Lung (tissue), 12 donors: ENCODE results near the gene HS1BP3. TPM values are rescaled to one million over a fixed set of nuclear protein-coding genes. Genes with fewer than 3 reads are reported as not detected.

Source experiments
- ATAC-seq: fragments of 200-7000 bp; cut with Tn5 transposase; one replicate; pipeline ENCODE4 v1.9.1; 2020; ENCODE audit warnings: moderate number of reproducible peaks; ENCODE audit not compliant: insufficient read depth, low FRiP score
- DNase-seq, 3 donors: peaks; one replicate each; pipeline ENCODE4 v3.0.0-alpha.2; 2013 to 2017
- H3K27ac ChIP-seq, 2 donors: one replicate each; pipeline ENCODE4 v1.5.1; 2013; ENCODE audit warnings: mild to moderate bottlenecking in 2 of 2, moderate library complexity in 2 of 2, control low read depth in 1 of 2, inconsistent platforms in 1 of 2, low read depth in 1 of 2, low read length in 1 of 2
- H3K27me3 ChIP-seq, 3 donors: one replicate each; pipeline ENCODE4 v1.5.1; 2013; ENCODE audit warnings: low read length in 2 of 3; ENCODE audit not compliant: control insufficient read depth in 3 of 3, insufficient read depth in 3 of 3
- H3K36me3 ChIP-seq, 4 donors: one replicate each; pipeline ENCODE4 v1.5.1; 2013; ENCODE audit warnings: low read length in 4 of 4, mild to moderate bottlenecking in 1 of 4, moderate library complexity in 1 of 4; ENCODE audit not compliant: control insufficient read depth in 4 of 4, insufficient read depth in 4 of 4
- H3K4me1 ChIP-seq, 5 donors: one replicate each; pipeline ENCODE4 v1.5.1; 2013; ENCODE audit warnings: low read length in 5 of 5, mild to moderate bottlenecking in 2 of 5, moderate library complexity in 1 of 5; ENCODE audit not compliant: control insufficient read depth in 5 of 5, insufficient read depth in 5 of 5
- H3K4me3 ChIP-seq: one replicate; pipeline ENCODE4 v1.5.1; 2013; ENCODE audit warnings: mild to moderate bottlenecking, control low read depth, moderate library complexity
- H3K9ac ChIP-seq, 2 donors: one replicate each; pipeline ENCODE4 v1.5.1; 2013; ENCODE audit warnings: low read length in 2 of 2, control low read depth in 1 of 2; ENCODE audit not compliant: insufficient read depth in 1 of 2
- H3K9me3 ChIP-seq, 4 donors: one replicate each; pipeline ENCODE4 v1.5.1; 2013; ENCODE audit warnings: low read length in 3 of 4, mild to moderate bottlenecking in 1 of 4, moderate library complexity in 1 of 4; ENCODE audit not compliant: control insufficient read depth in 4 of 4, insufficient read depth in 3 of 4
- CTCF ChIP-seq: IDR thresholded peaks from 2 replicates; pipeline ENCODE4 v1.5.1; 2012; ENCODE audit warnings: mild to moderate bottlenecking; ENCODE audit errors: control extremely low read depth, extremely low read depth
- WGBS, 2 donors: extraction: QIAGEN DNeasy Blood & Tissue Kit; methylation state at CpG; one replicate each; pipeline ENCODE4 v1.1.7; 2013; 5-methylcytosine and 5-hydroxymethylcytosine counted together
- polyA plus RNA-seq, 2 donors: library from polyadenylated mRNA; stranded (reverse); fragments of 200-250 nt; gene quantifications; one replicate each; pipeline ENCODE4 v1.2.1, GENCODE V29; 2013
- total RNA-seq, 2 donors: library from RNA; depleted of rRNA in 1 of 2; stranded (reverse); fragments of >200 nt in 1 of 2; gene quantifications; one replicate each; pipeline ENCODE4 v1.2.1, GENCODE V29; 2014 to 2021
- donor health status: control.
- donor health status: control.
- donor health status: Bipolar disorder and iron deficiency.
- donor health status: healthy.
- donor health status: DM: yes; HTN: yes; CAD: no.

The HS1BP3 gene
- total and polyA plus RNA-seq, 4 donors = 25.4 to 41.4 (median 33.4) TPM

- Histone ChIP-seq H3K9me3 (no peaks in the 10 kb centered on the region), H3K27ac (no peak overlapping the region), H3K36me3 (no peaks in the 10 kb centered on the region), H3K9ac (no peak overlapping the region), H3K4me1 (peaks cover 0 to 16% (median 0%) of the 10 kb centered on the region in 5 donors), H3K27me3 (peaks cover 4 to 84% (median 82%) of the 10 kb centered on the region in 3 donors), H3K4me3 (no peak overlapping the region)
- TF ChIP-seq CTCF = no peak
- DNase-seq (no peak), ATAC-seq (no peak)
- 68 to 73% methylated on average over 2 of the region's 2 CpGs for WGBS, 2 donors
These were observed 13.1 kb upstream of the HS1BP3 start for GRCh38 chr2:20664071-20664390.

DNA sequence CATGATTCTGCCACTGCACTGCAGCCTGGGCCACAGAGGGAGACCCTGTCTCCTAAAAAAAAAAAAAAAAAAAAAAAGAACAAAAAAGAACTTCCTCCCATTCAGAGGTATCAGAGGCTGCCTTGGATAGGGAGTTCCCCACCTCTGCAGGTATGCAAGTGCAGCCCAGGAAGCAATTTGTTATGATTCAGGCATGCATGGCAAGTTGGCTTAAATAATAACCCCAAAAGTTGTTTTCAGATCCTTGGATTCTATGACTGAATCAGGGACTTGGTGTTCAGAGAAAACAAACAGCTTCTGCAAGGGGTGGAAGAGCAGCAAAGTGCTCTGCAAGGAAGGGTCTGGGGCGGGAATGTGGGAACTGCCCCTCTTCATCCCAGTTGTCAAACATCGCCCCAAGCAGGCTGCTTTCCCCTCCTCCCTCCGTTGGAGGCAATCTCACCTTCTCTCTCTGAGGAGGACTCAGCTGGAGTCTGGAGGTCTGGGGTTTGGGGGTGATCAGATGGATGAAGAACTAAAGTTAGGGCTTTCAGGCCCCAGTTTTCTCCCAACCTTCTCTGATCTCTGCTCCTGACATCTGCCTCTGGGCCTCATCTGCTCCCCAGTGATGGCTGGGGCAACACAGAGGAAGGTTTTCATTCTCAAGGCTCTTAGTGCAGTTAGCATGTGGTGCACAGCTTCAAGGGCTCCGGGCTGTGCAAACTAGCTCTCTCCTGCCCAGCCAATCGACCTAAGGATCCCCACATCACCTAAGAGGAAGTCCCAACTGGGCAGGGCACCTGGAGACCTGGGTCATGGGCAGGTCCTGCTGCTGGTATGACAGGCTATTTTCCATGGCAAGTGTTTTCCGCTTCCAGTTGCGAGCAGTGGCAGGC lies 12.5 kb upstream of the HS1BP3 start:
- H3K4me3 ChIP-seq = no peak overlapping the region
- DNase-seq (no peak), ATAC-seq (no peak)
- no peak for TF ChIP-seq CTCF
- no peak overlapping the region for H3K27ac ChIP-seq
- peaks cover 4 to 78% (median 76%) of the 10 kb centered on the region in 3 donors for H3K27me3 ChIP-seq
- no peak overlapping the region for H3K9ac ChIP-seq
- H3K9me3 ChIP-seq = no peaks in the 10 kb centered on the region
- no peaks in the 10 kb centered on the region for H3K36me3 ChIP-seq
- H3K4me1 ChIP-seq = peaks cover 0 to 16% (median 0%) of the 10 kb centered on the region in 5 donors
- WGBS, 2 donors = 52 to 61% methylated on average over 7 of the region's 7 CpGs

GRCh38 chr2:20662308-20662937 lies 11.5 kb upstream of the HS1BP3 start:
- ATAC-seq = no peak
- H3K27ac ChIP-seq = no peak overlapping the region
- no peak overlapping the region for H3K9ac ChIP-seq
- peaks cover 0 to 13% (median 0%) of the 10 kb centered on the region in 5 donors for H3K4me1 ChIP-seq
- WGBS, 2 donors = 73 to 86% methylated on average over 5 of the region's 5 CpGs
- H3K36me3 ChIP-seq = no peaks in the 10 kb centered on the region
- no peaks in the 10 kb centered on the region for H3K9me3 ChIP-seq
- TF ChIP-seq CTCF = no peak
- DNase-seq = no peak
- no peak overlapping the region for H3K4me3 ChIP-seq
- peaks cover 4 to 76% (median 73%) of the 10 kb centered on the region in 3 donors for H3K27me3 ChIP-seq
